IMR-90 (cell line): ENCODE data around the gene ZDHHC24. TPM values are rescaled to one million over a fixed set of nuclear protein-coding genes. Genes with fewer than 3 reads are reported as not detected.

Experiments used
- ATAC-seq: fragments of 200-7000 bp; cut with Tn5 transposase; 2 replicates; pipeline ENCODE4 v1.9.1; 2020; ENCODE audit warnings: low read depth, mild to moderate bottlenecking, moderate library complexity
- BruUV-seq: library from RNA; stranded (reverse); fragments of 400-500 nt; replicated peaks from 2 replicates; lab custom pipeline; 2021; lab: Mats Ljungman, UMichigan
- CTCF ChIA-PET: fragments of 300-600 bp; formaldehyde crosslinking; extraction: SDS; loops from one replicate; lab custom pipeline; 2021; ENCODE audit warnings: antibody characterized with exemption; lab: Yijun Ruan, JAX
- POLR2A ChIA-PET: fragments of 300-600 bp; sonication (Branson Sonifier 250); formaldehyde crosslinking; loops from one replicate; lab custom pipeline; 2022; ENCODE audit warnings: antibody characterized with exemption; ENCODE audit not compliant: unreplicated experiment; lab: Charles Lee
- DNase-seq: peaks from one replicate; pipeline ENCODE4 v3.0.0; 2013
- H2AFZ ChIP-seq: replicated peaks from 2 replicates; pipeline ENCODE3; 2013; ENCODE audit warnings: low read length, mild to moderate bottlenecking; ENCODE audit not compliant: poor library complexity
- H2AK5ac ChIP-seq: 2 replicates; pipeline ENCODE4 v1.6.1; 2013; ENCODE audit warnings: low read depth, low read length, inconsistent platforms
- H2AK9ac ChIP-seq: replicated peaks from 2 replicates; pipeline ENCODE3; 2013; ENCODE audit warnings: mild to moderate bottlenecking, low read depth, low read length, moderate library complexity; ENCODE audit not compliant: poor library complexity
- H2BK120ac ChIP-seq: 2 replicates; pipeline ENCODE4 v1.6.1; 2013; ENCODE audit warnings: low read depth, low read length, inconsistent platforms
- H2BK15ac ChIP-seq: 3 replicates; pipeline ENCODE4 v1.6.1; 2013; ENCODE audit warnings: low read depth, low read length, inconsistent platforms
- H2BK20ac ChIP-seq: 2 replicates; pipeline ENCODE4 v1.6.1; 2013; ENCODE audit warnings: low read depth, mild to moderate bottlenecking, inconsistent platforms, low read length, moderate library complexity
- H2BK5ac ChIP-seq: 2 replicates; pipeline ENCODE4 v1.6.1; 2013; ENCODE audit warnings: mild to moderate bottlenecking, low read depth, low read length, inconsistent platforms; ENCODE audit not compliant: poor library complexity, severe bottlenecking
- H3K14ac ChIP-seq: replicated peaks from 2 replicates; pipeline ENCODE4 v1.6.1; 2013; ENCODE audit warnings: low read depth, low read length, inconsistent platforms
- H3K18ac ChIP-seq: 2 replicates; pipeline ENCODE4 v1.6.1; 2013; ENCODE audit warnings: low read depth, low read length, control low read depth
- H3K23ac ChIP-seq: 2 replicates; pipeline ENCODE4 v1.6.1; 2013; ENCODE audit warnings: low read depth, low read length, inconsistent platforms
- H3K27ac ChIP-seq: 2 replicates; pipeline ENCODE4 v1.5.1; 2013; ENCODE audit warnings: mild to moderate bottlenecking, control low read depth, low read length; ENCODE audit not compliant: insufficient read depth
- H3K27me3 ChIP-seq: 2 replicates; pipeline ENCODE4 v1.6.1; 2013; ENCODE audit warnings: low read length; ENCODE audit not compliant: control insufficient read depth, insufficient read depth
- H3K36me3 ChIP-seq: 2 replicates; pipeline ENCODE4 v1.6.1; 2013; ENCODE audit warnings: low read length, mixed read lengths; ENCODE audit not compliant: control insufficient read depth, insufficient read depth
- H3K4ac ChIP-seq: 2 replicates; pipeline ENCODE4 v1.6.1; 2013; ENCODE audit warnings: low read depth, low read length, inconsistent platforms
- H3K4me1 ChIP-seq: 2 replicates; pipeline ENCODE4 v1.6.1; 2013; ENCODE audit warnings: low read length, mixed read lengths; ENCODE audit not compliant: control insufficient read depth, insufficient read depth
- H3K4me2 ChIP-seq: 2 replicates; pipeline ENCODE4 v1.6.1; 2013; ENCODE audit warnings: low read depth, mild to moderate bottlenecking, control low read depth, low read length, moderate library complexity
- H3K4me3 ChIP-seq: 2 replicates; pipeline ENCODE4 v1.5.1; 2013; ENCODE audit warnings: low read depth, mild to moderate bottlenecking, control low read depth, low read length, moderate library complexity; ENCODE audit not compliant: insufficient read depth
- H3K56ac ChIP-seq: 2 replicates; pipeline ENCODE4 v1.6.1; 2013; ENCODE audit warnings: low read length, inconsistent platforms; ENCODE audit not compliant: insufficient read depth; ENCODE audit errors: extremely low read depth
- H3K79me1 ChIP-seq, 2 experiments: 2 replicates each; pipeline ENCODE4 v1.6.1; 2013; ENCODE audit warnings: low read length in 2 of 2, inconsistent platforms in 1 of 2, low read depth in 1 of 2
- H3K9ac ChIP-seq: 2 replicates; pipeline ENCODE4 v1.6.1; 2013; ENCODE audit warnings: low read depth, low read length, control low read depth
- H3K9me1 ChIP-seq: 2 replicates; pipeline ENCODE4 v1.6.1; 2013; ENCODE audit warnings: low read length, inconsistent platforms; ENCODE audit not compliant: insufficient read depth
- H3K9me3 ChIP-seq: 2 replicates; pipeline ENCODE4 v1.6.1; 2013; ENCODE audit warnings: low read length; ENCODE audit not compliant: control insufficient read depth, insufficient read depth
- H4K20me1 ChIP-seq: 2 replicates; pipeline ENCODE4 v1.6.1; 2013; ENCODE audit warnings: low read length, inconsistent platforms; ENCODE audit not compliant: insufficient read depth
- H4K5ac ChIP-seq: 2 replicates; pipeline ENCODE4 v1.6.1; 2013; ENCODE audit warnings: mild to moderate bottlenecking, low read depth, low read length, control low read depth
- H4K8ac ChIP-seq, 2 experiments: 2 replicates each; pipeline ENCODE4 v1.6.1; 2013; ENCODE audit warnings: low read depth in 2 of 2, low read length in 2 of 2, control low read depth in 1 of 2, inconsistent platforms in 1 of 2
- H4K91ac ChIP-seq: 2 replicates; pipeline ENCODE4 v1.6.1; 2013; ENCODE audit warnings: low read depth, low read length, inconsistent platforms; ENCODE audit not compliant: insufficient read depth
- CEBPB ChIP-seq: IDR thresholded peaks from 2 replicates; pipeline ENCODE4 v1.6.1; 2012; ENCODE audit warnings: low read depth, low read length, improper control_type of control experiment
- CTCF ChIP-seq: conservative IDR thresholded peaks from 2 replicates; pipeline ENCODE4 v1.5.1; 2012; ENCODE audit warnings: mild to moderate bottlenecking, low read depth, low read length, improper control_type of control experiment
- ELK1 ChIP-seq: fragments of 150-350 bp; IDR thresholded peaks from 2 replicates; pipeline ENCODE4 v1.6.1; 2016; ENCODE audit warnings: low read depth, mild to moderate bottlenecking, low read length, moderate library complexity, borderline replicate concordance
- FOS ChIP-seq: fragments of 150-350 bp; IDR thresholded peaks from 2 replicates; pipeline ENCODE4 v1.6.1; 2016; ENCODE audit warnings: low read depth, low read length
- MAFK ChIP-seq: IDR thresholded peaks from 2 replicates; pipeline ENCODE4 v1.6.1; 2012; ENCODE audit warnings: low read depth, low read length, improper control_type of control experiment
- MAZ ChIP-seq: IDR thresholded peaks from 2 replicates; pipeline ENCODE4 v1.6.1; 2012; ENCODE audit warnings: low read depth, mild to moderate bottlenecking, low read length, improper control_type of control experiment, moderate library complexity, borderline replicate concordance
- NFE2L2 ChIP-seq: fragments of 150-350 bp; IDR thresholded peaks from 2 replicates; pipeline ENCODE4 v1.6.1; 2016; ENCODE audit warnings: low read depth, mild to moderate bottlenecking, low read length
- RAD21 ChIP-seq: IDR thresholded peaks from 2 replicates; pipeline ENCODE4 v1.6.1; 2012; ENCODE audit warnings: low read length, improper control_type of control experiment
- RCOR1 ChIP-seq: IDR thresholded peaks from 2 replicates; pipeline ENCODE4 v1.6.1; 2012; ENCODE audit warnings: mild to moderate bottlenecking, low read length, improper control_type of control experiment; ENCODE audit not compliant: insufficient replicate concordance
- SMC3 ChIP-seq: fragments of 150-350 bp; IDR thresholded peaks from 2 replicates; pipeline ENCODE4 v1.6.1; 2016; ENCODE audit warnings: low read depth, mild to moderate bottlenecking, antibody characterized with exemption, low read length, moderate library complexity
- WGBS, 2 experiments: methylation state at CpG; one replicate each; pipeline versions ENCODE4 v1.1.5 to v1.1.7; 2013; ENCODE audit warnings: missing lambda C conversion rate in 2 of 2; ENCODE audit not compliant: insufficient read length in 1 of 2; ENCODE audit errors: extremely low coverage in 2 of 2; 5-methylcytosine and 5-hydroxymethylcytosine counted together
- dilution Hi-C: fragments of 300-500 bp; cut with HindIII; formaldehyde crosslinking; loops from one replicate; pipeline ENCODE4 v1.14.3; 2018; ENCODE audit warnings: low sequenced_read_pairs; ENCODE audit not compliant: unreplicated experiment
- in situ Hi-C: fragments of 300-500 bp; cut with MboI; formaldehyde crosslinking; loops from 3 replicates; pipeline ENCODE4 v1.14.3; 2019; ENCODE audit warnings: low sequenced_read_pairs, inconsistent platforms, mixed read lengths
- intact Hi-C: fragments of 100-400 bp; cut with micrococcal nuclease; formaldehyde crosslinking; loops from 2 replicates; pipeline ENCODE4 v1.10.0; 2022
- polyA plus RNA-seq, 3 experiments: library from polyadenylated mRNA; depleted of rRNA; stranded (reverse); fragments of >200 nt; gene quantifications; 2 replicates each; pipeline ENCODE4 v1.2.3, GENCODE V29; 2012; ENCODE audit warnings: low replicate concordance in 1 of 3
- total RNA-seq: library from RNA; depleted of rRNA; stranded (reverse); fragments of >200 nt; gene quantifications from 2 replicates; pipeline ENCODE4 v1.2.3, GENCODE V29; 2012

Gene ZDHHC24
- total and polyA plus RNA-seq, 2 of the 4 experiments (the other 2 are of a cell fraction) = 3.2 to 10.9 TPM

- Histone ChIP-seq H2BK20ac (no peak overlapping the region), H2BK120ac (no peak overlapping the region), H3K9ac (peak overlapping the region; percentile 95), H3K27me3 (no peaks in the 10 kb centered on the region), H4K5ac (peak overlapping the region; percentile 72), H3K4me3 (peak overlapping the region; percentile 82), H3K56ac (peak overlapping the region; percentile 88; the same call in 1 of the 2 replicates), H3K36me3 (peaks cover 11% of the 10 kb centered on the region), H3K79me1 (peaks cover 19 to 58% of the 10 kb centered on the region in 2 experiments), H4K20me1 (peaks cover 11% of the 10 kb centered on the region; the same call in 1 of the 2 replicates), H3K23ac (peak overlapping the region; percentile 76), H2BK5ac (peak overlapping the region; percentile 85), H3K9me1 (peaks cover 7% of the 10 kb centered on the region; the same call in 1 of the 2 replicates), H3K4me2 (peak overlapping the region; percentile 100), H3K4me1 (peaks cover 8% of the 10 kb centered on the region), H4K8ac (peak overlapping the region; percentile 46 to 95; a peak in 2 of 4 replicates), H3K27ac (peak overlapping the region; percentile 91), H2AK5ac (peak overlapping the region; percentile 91), H3K9me3 (no peaks in the 10 kb centered on the region), H3K18ac (peak overlapping the region; percentile 31; the same call in 1 of the 2 replicates), H3K4ac (peak overlapping the region; percentile 92), H2BK15ac (no peak overlapping the region), H4K91ac (peak overlapping the region; percentile 84), H2AK9ac (peak overlapping the region; percentile 90), H3K14ac (peak overlapping the region; percentile 94), H2AFZ (peak overlapping the region; percentile 97)
- ChIA-PET CTCF (interaction anchor here (0.8 to 1.2 kb wide), 2 partner anchors 12 to 61 kb away, joined by 3 to 5 read pairs; no protein-coding TSS in a partner anchor), POLR2A (no interaction called here)
- TF ChIP-seq RCOR1 = no peak
- peak; percentile 59 for TF ChIP-seq RAD21
- TF ChIP-seq CTCF = peak; percentile 60
- TF ChIP-seq FOS = no peak
- peak; percentile 40 for TF ChIP-seq SMC3
- no peak for TF ChIP-seq ELK1
- no peak for TF ChIP-seq MAZ
- no peak for TF ChIP-seq MAFK
- no peak for TF ChIP-seq CEBPB
- no peak for TF ChIP-seq NFE2L2
- no peak for DNase-seq
- intact Hi-C loops = loop anchor here (2.0 kb wide), 1 partner anchor 140 kb away; no protein-coding TSS in a partner anchor
- in situ Hi-C loops = no loop called here
- no CpG with 5 or more reads among the region's 8 CpGs for WGBS, 2 experiments
- ATAC-seq = no peak
- BruUV-seq = no TSS peak
- dilution Hi-C loops = no loop called here
These were observed 67.0 kb downstream of the ZDHHC24 start for GRCh38 chr11:66478729-66479393.
